Fibroblast of lung (primary cell): ENCODE measurements around the gene GLP2R. TPM values are rescaled to one million over a fixed set of nuclear protein-coding genes. Genes with fewer than 3 reads are reported as not detected.

Source experiments
- DNase-seq, 2 donors: peaks; one replicate each; pipeline versions ENCODE4 v3.0.0 to v3.0.0-alpha.2; 2010; ENCODE audit warnings: low read depth in 2 of 2
- H2AFZ ChIP-seq: 2 replicates; pipeline ENCODE4 v1.5.1; 2012; ENCODE audit warnings: low read length, control low read depth, inconsistent platforms
- H3K27ac ChIP-seq: 2 replicates; pipeline ENCODE4 v1.5.1; 2011; ENCODE audit warnings: low read length, control low read depth; ENCODE audit not compliant: insufficient read depth
- H3K27me3 ChIP-seq: 2 replicates; pipeline ENCODE4 v1.5.1; 2011; ENCODE audit warnings: mild to moderate bottlenecking, low read length; ENCODE audit not compliant: control insufficient read depth, insufficient read depth
- H3K36me3 ChIP-seq: 2 replicates; pipeline ENCODE4 v1.5.1; 2011; ENCODE audit warnings: low read length; ENCODE audit not compliant: control insufficient read depth, insufficient read depth
- H3K4me1 ChIP-seq: 2 replicates; pipeline ENCODE4 v1.5.1; 2011; ENCODE audit warnings: low read length; ENCODE audit not compliant: control insufficient read depth, insufficient read depth; ENCODE audit errors: extremely low read depth
- H3K4me2 ChIP-seq: 2 replicates; pipeline ENCODE4 v1.5.1; 2011; ENCODE audit warnings: low read length, control low read depth; ENCODE audit not compliant: insufficient read depth; ENCODE audit errors: extremely low read depth
- H3K4me3 ChIP-seq, 4 experiments: fragments of 200-600 bp in 1 of 4; sonication (generic) in 1 of 4; replicated peaks in 1 of 4; 2 replicates each; pipeline ENCODE4 v1.5.1; 2011 to 2016; ENCODE audit warnings: low read length in 4 of 4, low read depth in 3 of 4, mild to moderate bottlenecking in 3 of 4, control low read depth in 2 of 4, inconsistent platforms in 1 of 4, mixed read lengths in 1 of 4; ENCODE audit not compliant: insufficient read depth in 1 of 4; ENCODE audit errors: control extremely low read depth in 1 of 4
- H3K79me2 ChIP-seq: 2 replicates; pipeline ENCODE4 v1.5.1; 2012; ENCODE audit warnings: mild to moderate bottlenecking, low read length, inconsistent platforms; ENCODE audit not compliant: control insufficient read depth, insufficient read depth
- H3K9ac ChIP-seq: 2 replicates; pipeline ENCODE4 v1.5.1; 2011; ENCODE audit warnings: mild to moderate bottlenecking, low read length, control low read depth; ENCODE audit not compliant: insufficient read depth
- H3K9me3 ChIP-seq: 2 replicates; pipeline ENCODE4 v1.5.1; 2012; ENCODE audit warnings: low read depth, low read length; ENCODE audit not compliant: control insufficient read depth, insufficient read depth
- H4K20me1 ChIP-seq: 2 replicates; pipeline ENCODE4 v1.5.1; 2011; ENCODE audit warnings: low read length; ENCODE audit not compliant: control insufficient read depth, insufficient read depth; ENCODE audit errors: extremely low read depth
- EZH2 ChIP-seq: IDR thresholded peaks from 2 replicates; pipeline ENCODE4 v1.5.1; 2012; ENCODE audit warnings: low read length, control low read depth, mild to moderate bottlenecking; ENCODE audit errors: missing control alignments
- polyA plus RNA-seq, 2 donors: library from polyadenylated mRNA; depleted of rRNA in 1 of 2; stranded (reverse) in 1 of 2; unstranded in 1 of 2; fragments of >200 nt; gene quantifications; 2 replicates each; pipeline ENCODE4 v1.2.1, GENCODE V29; 2011 to 2012; ENCODE audit warnings: missing spikeins in 1 of 2
- total RNA-seq: library from RNA; depleted of rRNA; stranded (reverse); fragments of >200 nt; gene quantifications from 2 replicates; pipeline ENCODE4 v1.2.1, GENCODE V29; 2014
- TF ChIP-seq, protein P1 (sequence below), 2 donors: IDR thresholded peaks in 1 of 2; conservative IDR thresholded peaks in 1 of 2; 1 replicate in 1 of 2; 2 replicates in 1 of 2; pipeline ENCODE4 v1.5.1; 2011 to 2012; ENCODE audit warnings: low read length in 2 of 2, control low read depth in 1 of 2, inconsistent platforms in 1 of 2, low read depth in 1 of 2, mild to moderate bottlenecking in 1 of 2

Gene GLP2R
- total and polyA plus RNA-seq, 2 donors (not counting 1 experiment from before 2014, with no cell fraction given), result not detected

- Histone ChIP-seq H3K4me2 (no peak overlapping the region), H3K9me3 (no peaks in the 10 kb centered on the region), H3K36me3 (no peaks in the 10 kb centered on the region), H3K4me1 (no peaks in the 10 kb centered on the region), H3K9ac (no peak overlapping the region), H3K27me3 (no peaks in the 10 kb centered on the region), H4K20me1 (no peaks in the 10 kb centered on the region), H3K27ac (no peak overlapping the region), H3K79me2 (no peaks in the 10 kb centered on the region), H3K4me3 (no peak overlapping the region), H2AFZ (no peak overlapping the region)
- peak in 1 of 2 donors; percentile 21 for DNase-seq
- TF ChIP-seq, protein P1, sequence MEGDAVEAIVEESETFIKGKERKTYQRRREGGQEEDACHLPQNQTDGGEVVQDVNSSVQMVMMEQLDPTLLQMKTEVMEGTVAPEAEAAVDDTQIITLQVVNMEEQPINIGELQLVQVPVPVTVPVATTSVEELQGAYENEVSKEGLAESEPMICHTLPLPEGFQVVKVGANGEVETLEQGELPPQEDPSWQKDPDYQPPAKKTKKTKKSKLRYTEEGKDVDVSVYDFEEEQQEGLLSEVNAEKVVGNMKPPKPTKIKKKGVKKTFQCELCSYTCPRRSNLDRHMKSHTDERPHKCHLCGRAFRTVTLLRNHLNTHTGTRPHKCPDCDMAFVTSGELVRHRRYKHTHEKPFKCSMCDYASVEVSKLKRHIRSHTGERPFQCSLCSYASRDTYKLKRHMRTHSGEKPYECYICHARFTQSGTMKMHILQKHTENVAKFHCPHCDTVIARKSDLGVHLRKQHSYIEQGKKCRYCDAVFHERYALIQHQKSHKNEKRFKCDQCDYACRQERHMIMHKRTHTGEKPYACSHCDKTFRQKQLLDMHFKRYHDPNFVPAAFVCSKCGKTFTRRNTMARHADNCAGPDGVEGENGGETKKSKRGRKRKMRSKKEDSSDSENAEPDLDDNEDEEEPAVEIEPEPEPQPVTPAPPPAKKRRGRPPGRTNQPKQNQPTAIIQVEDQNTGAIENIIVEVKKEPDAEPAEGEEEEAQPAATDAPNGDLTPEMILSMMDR (conservative IDR thresholded peaks at IDR 0.05 in 1 of 2, IDR thresholded peaks at IDR 0.05 in 1 of 2; ENCODE audit: low read depth in 1 of 2, low read length in 2 of 2), result no peak
- TF ChIP-seq EZH2, result no peak
Observed at GRCh38 chr17:9937901-9938300, 112.2 kb downstream of the GLP2R start.

- no peaks in the 10 kb centered on the region for H3K4me1 ChIP-seq
- H3K4me2 ChIP-seq, result no peak overlapping the region
- H4K20me1 ChIP-seq, result no peaks in the 10 kb centered on the region
- no peaks in the 10 kb centered on the region for H3K36me3 ChIP-seq
- H2AFZ ChIP-seq, result no peak overlapping the region
- TF ChIP-seq, protein P1 (conservative IDR thresholded peaks at IDR 0.05 in 1 of 2, IDR thresholded peaks at IDR 0.05 in 1 of 2; ENCODE audit: low read depth in 1 of 2, low read length in 2 of 2), result no peak
- TF ChIP-seq EZH2, result no peak
- H3K9me3 ChIP-seq, result no peaks in the 10 kb centered on the region
- H3K4me3 ChIP-seq, result no peak overlapping the region
- no peak for DNase-seq
- H3K9ac ChIP-seq, result no peak overlapping the region
- no peak overlapping the region for H3K27ac ChIP-seq
- H3K27me3 ChIP-seq, result no peaks in the 10 kb centered on the region
- H3K79me2 ChIP-seq, result no peaks in the 10 kb centered on the region
Observed at GRCh38 chr17:9938764-9939163, 113.0 kb downstream of the GLP2R start.

- no peak for DNase-seq
- no peaks in the 10 kb centered on the region for H4K20me1 ChIP-seq
- H3K4me2 ChIP-seq, result no peak overlapping the region
- H3K79me2 ChIP-seq, result no peaks in the 10 kb centered on the region
- H3K36me3 ChIP-seq, result no peaks in the 10 kb centered on the region
- no peak overlapping the region for H2AFZ ChIP-seq
- no peak overlapping the region for H3K9ac ChIP-seq
- H3K4me3 ChIP-seq, result no peak overlapping the region
- no peaks in the 10 kb centered on the region for H3K4me1 ChIP-seq
- no peak overlapping the region for H3K27ac ChIP-seq
- TF ChIP-seq, protein P1 (conservative IDR thresholded peaks at IDR 0.05 in 1 of 2, IDR thresholded peaks at IDR 0.05 in 1 of 2; ENCODE audit: low read depth in 1 of 2, low read length in 2 of 2), result no peak
- TF ChIP-seq EZH2, result no peak
- H3K27me3 ChIP-seq, result no peaks in the 10 kb centered on the region
- no peaks in the 10 kb centered on the region for H3K9me3 ChIP-seq
Observed at GRCh38 chr17:9940841-9941240, 115.1 kb downstream of the GLP2R start.
